ENCODE data around the gene GREB1L. TPM values are rescaled to one million over a fixed set of nuclear protein-coding genes. Genes with fewer than 3 reads are reported as not detected.

Gene GREB1L
- total and polyA plus RNA-seq, 10 of the 15 experiments (the other 5 are each of a cell fraction or from before 2014, with no cell fraction given) = under 0.01 to 0.11 (median 0.03) TPM; not detected in 1

DNA sequence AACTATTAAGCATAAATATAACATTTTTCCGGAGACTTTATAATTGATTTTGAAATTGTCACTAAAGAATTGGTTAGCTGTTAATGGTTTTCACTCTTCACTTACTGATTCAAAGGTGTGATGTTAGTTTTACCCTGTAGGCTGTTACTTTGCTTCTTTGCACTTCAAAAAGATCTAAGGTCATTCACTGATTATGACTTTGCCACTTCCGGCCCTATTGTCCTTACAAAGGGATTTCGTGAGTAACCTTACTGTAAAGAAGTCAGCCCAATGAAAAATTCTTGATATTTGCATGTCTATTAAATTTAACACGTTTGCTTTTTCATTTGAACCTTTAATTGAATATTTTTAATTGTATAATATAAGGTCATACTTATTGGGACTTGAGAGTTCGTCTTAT is 61.4 kb downstream of the GREB1L start:
- BruUV-seq (replicated peaks) = no TSS peak
- ATAC-seq (no peak), FAIRE-seq (no peak), DNase-seq (ENCODE audit: low read depth, low spot score) (no peak)
- Histone ChIP-seq H3K79me2 (ENCODE audit: control insufficient read depth, insufficient read depth, low read length) (no peaks in the 10 kb centered on the region), H3K4me2 (ENCODE audit: control insufficient read depth, insufficient read depth) (no peak overlapping the region), H4K20me1 (ENCODE audit: control insufficient read depth, insufficient read depth) (no peaks in the 10 kb centered on the region), H3K4me3 (no peak overlapping the region), H3K27ac (ENCODE audit: control insufficient read depth, insufficient read depth) (no peak overlapping the region), H3K9me3 (replicated peaks; ENCODE audit: control insufficient read depth, insufficient read depth, low read length) (no peaks in the 10 kb centered on the region), H3K9ac (ENCODE audit: control insufficient read depth, insufficient read depth, low read length) (no peak overlapping the region), H3K36me3 (ENCODE audit: control insufficient read depth in 2 of 2, insufficient read depth in 2 of 2, low read length in 1 of 2) (no peaks in the 10 kb centered on the region), H3K27me3 (replicated peaks in 1 of 2; ENCODE audit: control insufficient read depth in 2 of 2, insufficient read depth in 2 of 2, low read length in 1 of 2) (no peaks in the 10 kb centered on the region; a peak in 1 of 4 replicates), H3K4me1 (ENCODE audit: control insufficient read depth, insufficient read depth, low read length) (peaks cover 4% of the 10 kb centered on the region), H2AFZ (ENCODE audit: control insufficient read depth, low read depth, low read length) (no peak overlapping the region)
- in situ Hi-C loops (cut with MboI) = no loop called here
- CTCF ChIA-PET = no interaction called here
- 11% methylated on average over 5 of the region's 5 CpGs for whole genome bisulfite sequencing (ENCODE audit: insufficient coverage, insufficient replicate concordance, low lambda C conversion rate, missing lambda C conversion rate)
- RAD21 ChIA-PET (ENCODE audit: unreplicated experiment) = no interaction called here
- intact Hi-C loops (cut with micrococcal nuclease; ENCODE audit: unreplicated experiment) = no loop called here
- TF ChIP-seq MTA2 (IDR thresholded peaks at IDR 0.05; ENCODE audit: low read depth) = no peak
- POLR2A ChIA-PET = no interaction called here
- SMC1A ChIA-PET (ENCODE audit: uncharacterized antibody, unreplicated experiment) = no interaction called here

- no peaks in the 10 kb centered on the region for H3K4me1 ChIP-seq (ENCODE audit: control insufficient read depth, insufficient read depth, low read length)
- no peaks in the 10 kb centered on the region for H4K20me1 ChIP-seq (ENCODE audit: control insufficient read depth, insufficient read depth)
- SMC1A ChIA-PET (ENCODE audit: uncharacterized antibody, unreplicated experiment) = no interaction called here
- no peak overlapping the region for H2AFZ ChIP-seq (ENCODE audit: control insufficient read depth, low read depth, low read length)
- DNase-seq (ENCODE audit: low read depth, low spot score) (no peak), FAIRE-seq (no peak), ATAC-seq (no peak)
- in situ Hi-C loops (cut with MboI) (no loop called here), intact Hi-C loops (cut with micrococcal nuclease; ENCODE audit: unreplicated experiment) (no loop called here)
- no peaks in the 10 kb centered on the region; a peak in 1 of 4 replicates for H3K27me3 ChIP-seq (replicated peaks in 1 of 2; ENCODE audit: control insufficient read depth in 2 of 2, insufficient read depth in 2 of 2, low read length in 1 of 2)
- H3K9me3 ChIP-seq (replicated peaks; ENCODE audit: control insufficient read depth, insufficient read depth, low read length) = no peaks in the 10 kb centered on the region
- no peak for TF ChIP-seq SKIL (IDR thresholded peaks at IDR 0.05; ENCODE audit: low read depth, poor library complexity, severe bottlenecking)
- no peak for TF ChIP-seq EP300 (IDR thresholded peaks at IDR 0.05; ENCODE audit: borderline replicate concordance in 1 of 2, control insufficient read depth in 1 of 2, low read depth in 2 of 2, low read length in 2 of 2)
- no peak for TF ChIP-seq ZNF217 (IDR thresholded peaks at IDR 0.05)
- TF ChIP-seq MTA2 (IDR thresholded peaks at IDR 0.05; ENCODE audit: low read depth) = no peak
- TF ChIP-seq STAT1 (conservative IDR thresholded peaks at IDR 0.05) = no peak
- no peak for TF ChIP-seq NFIC (IDR thresholded peaks at IDR 0.05; ENCODE audit: low read depth, low read length)
- no peak for TF ChIP-seq NR2C2 (IDR thresholded peaks at IDR 0.05; ENCODE audit: borderline replicate concordance, control insufficient read depth, insufficient read length, low read depth)
- TF ChIP-seq NR2C1 (IDR thresholded peaks at IDR 0.05) = no peak
- TF ChIP-seq SUZ12 (IDR thresholded peaks at IDR 0.05; ENCODE audit: unreplicated experiment) = no peak
- no peak for TF ChIP-seq ASH2L (IDR thresholded peaks at IDR 0.05; ENCODE audit: borderline replicate concordance, low read depth)
- no peak for TF ChIP-seq CHD2 (IDR thresholded peaks at IDR 0.05; ENCODE audit: borderline replicate concordance, low read depth, low read length)
- no peak for TF ChIP-seq MAX (IDR thresholded peaks at IDR 0.05; ENCODE audit: low read depth, low read length)
- H3K79me2 ChIP-seq (ENCODE audit: control insufficient read depth, insufficient read depth, low read length) = no peaks in the 10 kb centered on the region
- H3K4me2 ChIP-seq (ENCODE audit: control insufficient read depth, insufficient read depth) = no peak overlapping the region
- RAD21 ChIA-PET (ENCODE audit: unreplicated experiment) = no interaction called here
- H3K27ac ChIP-seq (ENCODE audit: control insufficient read depth, insufficient read depth) = no peak overlapping the region
- CTCF ChIA-PET = no interaction called here
- H3K4me3 ChIP-seq = no peak overlapping the region
- H3K9ac ChIP-seq (ENCODE audit: control insufficient read depth, insufficient read depth, low read length) = no peak overlapping the region
- POLR2A ChIA-PET = no interaction called here
- H3K36me3 ChIP-seq (ENCODE audit: control insufficient read depth in 2 of 2, insufficient read depth in 2 of 2, low read length in 1 of 2) = no peaks in the 10 kb centered on the region
- 44% methylated on average over 2 of the region's 2 CpGs for WGBS (ENCODE audit: insufficient coverage, insufficient replicate concordance, low lambda C conversion rate, missing lambda C conversion rate)
- BruUV-seq (replicated peaks) = no TSS peak
Measured at GRCh38 chr18:21303895-21304294, 61.9 kb downstream of the GREB1L start.

All from GM12878 (cell line).